GM21717 (cell line): Measurements from ENCODE around the gene CALHM2.
"Not testable (repeated sequence)": the region's sequence is repeated elsewhere in the genome, so short reads cannot be mapped to it uniquely, and the experiment has no call there.

Experiments used
- ATAC-seq: cut with Tn5 transposase; IDR thresholded peaks from one replicate; pipeline ENCODE4 v1.9.1; 2021; ENCODE audit warnings: mild to moderate bottlenecking, moderate library complexity; ENCODE audit not compliant: unreplicated experiment

CALHM2 gene, protein sequence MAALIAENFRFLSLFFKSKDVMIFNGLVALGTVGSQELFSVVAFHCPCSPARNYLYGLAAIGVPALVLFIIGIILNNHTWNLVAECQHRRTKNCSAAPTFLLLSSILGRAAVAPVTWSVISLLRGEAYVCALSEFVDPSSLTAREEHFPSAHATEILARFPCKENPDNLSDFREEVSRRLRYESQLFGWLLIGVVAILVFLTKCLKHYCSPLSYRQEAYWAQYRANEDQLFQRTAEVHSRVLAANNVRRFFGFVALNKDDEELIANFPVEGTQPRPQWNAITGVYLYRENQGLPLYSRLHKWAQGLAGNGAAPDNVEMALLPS

DNA sequence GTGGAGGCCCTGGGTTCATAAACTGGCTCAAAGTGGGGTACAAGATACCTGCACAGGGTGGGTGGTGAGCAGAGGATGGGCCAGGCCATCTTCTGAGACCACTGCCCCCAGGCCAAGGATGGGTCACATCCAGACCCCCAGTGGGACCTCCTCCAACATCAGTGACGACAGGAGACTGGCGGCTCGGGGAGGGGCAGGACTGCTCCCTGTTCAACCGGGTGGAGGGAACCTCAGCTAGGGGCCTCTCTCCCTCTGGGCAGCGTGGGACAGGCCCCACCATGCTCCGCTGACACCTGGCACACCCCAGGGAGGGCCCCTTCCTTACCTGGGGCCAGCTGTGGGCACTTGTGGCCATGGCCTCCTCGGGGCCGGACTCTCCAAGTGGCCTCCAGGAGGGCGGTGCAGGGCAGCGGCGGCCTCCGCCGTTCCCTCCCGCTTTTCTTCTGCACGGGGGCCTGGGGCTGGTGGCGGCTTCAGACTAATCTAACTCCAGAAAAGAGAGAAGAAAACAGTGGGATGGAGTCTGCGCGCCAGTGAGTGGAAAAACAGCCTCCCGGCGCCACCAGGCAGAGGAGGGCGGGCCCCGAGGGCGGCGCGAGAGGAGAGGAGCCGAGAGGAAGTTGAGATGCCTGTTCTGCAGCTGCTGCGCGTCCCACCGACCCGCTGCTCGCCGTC is at the start of gene CALHM2:
Gene CALHM2 (minus strand): TSS at position 540 of the 675 bp plus-strand sequence. CDS start 2,429 bp downstream, outside the sequence.
- peak; percentile 76 for ATAC-seq

DNA sequence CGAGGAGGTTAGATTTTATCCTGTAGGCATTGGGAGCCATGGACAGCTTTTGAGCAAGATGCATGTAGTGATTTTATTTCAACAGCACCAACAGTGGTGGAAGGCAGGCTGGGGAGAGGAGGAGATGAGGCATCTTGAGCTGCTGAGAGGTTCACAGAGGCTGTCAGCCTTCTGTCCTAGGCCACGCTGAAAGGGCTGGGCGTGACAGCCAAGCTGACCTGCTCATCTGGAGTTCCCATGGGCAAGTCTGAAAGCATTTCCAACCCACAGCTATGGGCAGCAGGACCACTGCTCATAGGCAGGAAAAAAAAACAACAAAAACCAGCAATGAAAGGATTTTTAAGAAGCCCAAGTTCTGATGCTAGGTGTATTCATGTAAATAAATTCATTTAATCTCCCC is 49.0 kb upstream of the CALHM2 start:
- ATAC-seq = no peak

DNA sequence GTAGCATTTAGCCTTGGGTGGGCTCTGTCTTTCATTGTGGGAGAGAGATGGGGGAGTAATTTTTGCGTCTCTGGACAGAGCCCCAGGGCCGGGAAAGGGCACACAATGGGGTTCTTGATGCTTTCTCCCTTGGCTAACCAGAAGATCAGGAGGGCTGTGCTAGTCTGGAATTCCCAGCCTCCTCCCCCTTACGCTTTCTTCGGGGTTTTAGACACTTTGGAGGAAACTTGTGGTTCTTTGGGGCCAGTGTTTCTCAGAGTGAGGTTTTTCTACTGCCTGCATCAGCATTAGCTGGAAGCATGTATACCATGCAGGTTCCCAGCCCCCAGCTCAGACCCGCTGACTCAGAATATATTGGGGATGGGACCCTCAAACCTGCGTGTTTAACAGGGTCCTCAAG is 48.3 kb upstream of the CALHM2 start:
- no peak for ATAC-seq

DNA sequence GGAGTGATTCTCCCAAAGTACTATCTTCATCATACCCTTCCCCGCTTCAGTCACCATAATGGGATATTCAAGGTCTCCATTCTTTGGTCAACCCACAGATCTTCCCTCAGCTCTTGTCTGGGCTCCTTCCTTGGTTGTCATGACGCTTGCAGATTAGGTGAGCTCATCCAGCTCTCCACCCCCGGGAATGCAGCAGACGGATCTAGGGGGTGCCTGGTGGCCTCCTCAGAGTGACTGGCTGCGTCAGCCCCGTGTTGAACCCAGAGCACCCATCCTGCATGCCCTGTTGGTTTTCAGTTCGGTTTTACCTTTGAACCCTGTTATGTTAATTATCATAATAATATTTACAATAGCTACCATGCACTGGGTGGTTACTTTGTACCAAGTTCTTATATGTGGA is 47.7 kb upstream of the CALHM2 start:
- ATAC-seq = no peak

DNA sequence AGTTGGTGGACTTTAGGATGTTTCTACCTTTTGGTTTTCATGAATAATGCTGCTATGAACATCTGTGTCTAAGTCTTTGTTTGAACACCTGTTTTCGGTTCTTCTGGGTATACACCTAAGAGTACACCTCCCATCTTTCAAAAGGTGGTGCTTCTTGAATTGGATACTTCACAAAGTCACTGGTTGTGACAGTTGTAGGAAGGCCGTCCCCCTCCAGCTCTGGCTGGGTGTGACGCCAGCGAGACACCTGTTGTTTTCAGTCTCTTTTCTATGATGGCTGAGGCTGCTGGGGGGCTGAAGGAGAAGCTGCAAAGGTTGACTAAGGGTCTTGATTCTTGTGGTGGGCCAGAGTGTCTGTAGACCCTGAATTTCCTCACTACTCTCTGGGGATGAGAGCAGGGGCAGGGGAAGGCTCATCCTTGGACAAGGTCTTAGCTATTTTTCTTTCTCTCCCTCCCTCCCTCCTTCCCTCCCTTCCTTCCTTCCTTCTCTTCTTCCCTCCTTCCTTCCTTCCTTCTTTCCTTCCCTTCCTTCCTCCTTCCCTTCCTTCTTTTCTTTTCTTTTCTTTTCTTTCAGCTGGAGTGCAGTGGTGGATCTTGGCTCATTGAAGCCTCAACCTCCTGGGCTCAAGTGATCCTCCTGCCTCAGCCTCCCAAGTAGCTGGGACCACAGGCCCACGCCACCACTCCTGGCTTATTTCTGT is 46.9 kb upstream of the CALHM2 start:
- no peak for ATAC-seq

DNA sequence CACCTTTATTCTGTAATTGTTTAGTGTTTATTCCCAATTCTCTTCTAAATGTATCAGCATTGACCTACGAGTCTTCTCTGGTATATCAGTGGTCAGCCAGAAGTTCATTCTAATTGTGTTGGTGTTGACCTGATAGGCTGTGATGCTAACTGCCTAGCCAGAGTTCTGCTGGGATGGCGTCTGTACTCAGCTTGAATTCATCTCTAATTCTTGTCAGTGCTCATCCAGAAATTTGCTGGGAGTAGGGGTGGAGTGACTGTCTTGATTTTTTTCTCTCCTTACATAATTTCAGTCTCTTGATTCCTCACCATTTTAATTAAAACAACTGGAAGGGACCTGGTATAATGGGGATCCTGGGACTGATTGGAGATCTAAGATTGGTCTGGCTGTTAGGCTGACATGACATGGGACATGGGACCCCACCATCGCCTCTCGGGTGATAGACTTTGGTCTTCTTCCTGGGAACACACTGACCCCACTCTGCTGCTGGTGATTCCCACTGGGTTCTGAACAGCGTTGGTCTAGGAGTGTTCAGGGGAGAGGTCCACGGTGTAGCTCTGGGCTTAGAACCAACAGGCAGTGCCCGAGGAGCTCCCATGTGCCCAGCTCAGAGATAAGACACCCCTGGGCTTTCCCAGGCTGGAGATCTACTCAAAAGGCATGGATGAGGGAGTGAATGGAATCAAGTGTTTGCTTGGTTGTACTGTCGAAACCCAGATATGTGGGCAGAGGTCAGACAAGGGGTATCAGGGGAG is 45.2 kb upstream of the CALHM2 start:
- ATAC-seq = no peak

DNA sequence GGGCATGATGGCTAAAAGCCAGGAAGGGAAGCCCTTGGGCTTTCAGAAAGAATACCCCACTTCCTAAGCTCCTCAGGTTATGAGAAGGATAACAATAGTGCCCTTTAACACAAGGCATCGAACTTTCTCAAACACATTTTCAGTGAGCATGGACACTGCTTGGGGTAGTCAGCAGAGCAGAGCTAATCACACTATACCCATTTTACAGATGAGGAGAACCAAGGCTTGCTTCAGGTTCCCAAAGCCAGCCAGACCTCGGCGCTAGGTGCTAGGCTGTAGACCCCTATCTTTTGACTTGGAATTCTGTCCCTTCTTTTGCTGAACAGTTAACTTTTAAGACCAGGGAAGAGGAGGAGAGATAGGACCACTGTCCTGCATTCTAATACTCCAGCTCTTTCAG is 43.2 kb upstream of the CALHM2 start:
- no peak for ATAC-seq

DNA sequence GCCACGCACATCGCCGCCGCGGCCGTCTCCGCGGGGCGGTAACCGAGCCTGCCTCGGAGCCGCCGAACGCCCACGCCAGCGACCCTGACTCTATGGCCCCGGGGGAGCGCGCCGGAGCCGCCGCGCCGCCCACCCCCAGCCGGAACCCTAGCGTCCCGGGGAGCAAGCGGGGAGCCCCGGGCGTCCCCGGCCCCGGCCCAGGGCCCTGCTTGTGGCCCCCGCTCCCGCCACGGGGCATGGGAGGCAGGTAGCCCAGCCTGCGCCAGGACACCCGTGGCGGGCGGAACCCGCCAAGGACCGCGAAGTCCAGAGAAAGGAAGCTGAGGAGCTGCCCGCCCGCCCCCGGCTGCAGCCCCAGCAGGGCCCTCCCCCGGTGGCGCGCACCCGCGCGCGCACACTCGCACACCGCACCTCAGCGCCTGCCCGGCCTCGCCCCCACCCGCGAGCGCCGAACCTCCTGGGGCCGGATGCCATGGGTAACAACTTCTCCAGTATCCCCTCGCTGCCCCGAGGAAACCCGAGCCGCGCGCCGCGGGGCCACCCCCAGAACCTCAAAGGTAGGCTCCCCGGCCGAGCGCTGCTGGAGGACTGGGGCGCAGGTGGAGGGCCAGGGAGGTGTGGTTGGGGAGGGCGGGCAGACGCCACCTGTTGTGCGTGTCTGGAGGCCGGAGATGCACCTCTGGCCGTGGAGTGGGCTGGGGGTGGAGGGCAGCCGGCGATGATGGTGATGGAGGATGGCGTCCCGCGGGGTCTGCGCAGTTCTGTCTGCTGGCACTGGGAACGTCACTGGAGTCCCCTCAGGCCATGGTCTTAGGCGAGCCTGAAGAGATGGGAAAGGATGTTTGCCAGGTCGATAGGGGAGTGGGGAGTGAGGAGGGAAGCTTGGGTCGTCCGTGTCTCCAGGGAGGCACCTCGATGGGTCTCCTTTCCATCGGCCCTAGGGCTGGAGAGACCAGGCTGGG is 42.0 kb upstream of the CALHM2 start:
- ATAC-seq = no peak

DNA sequence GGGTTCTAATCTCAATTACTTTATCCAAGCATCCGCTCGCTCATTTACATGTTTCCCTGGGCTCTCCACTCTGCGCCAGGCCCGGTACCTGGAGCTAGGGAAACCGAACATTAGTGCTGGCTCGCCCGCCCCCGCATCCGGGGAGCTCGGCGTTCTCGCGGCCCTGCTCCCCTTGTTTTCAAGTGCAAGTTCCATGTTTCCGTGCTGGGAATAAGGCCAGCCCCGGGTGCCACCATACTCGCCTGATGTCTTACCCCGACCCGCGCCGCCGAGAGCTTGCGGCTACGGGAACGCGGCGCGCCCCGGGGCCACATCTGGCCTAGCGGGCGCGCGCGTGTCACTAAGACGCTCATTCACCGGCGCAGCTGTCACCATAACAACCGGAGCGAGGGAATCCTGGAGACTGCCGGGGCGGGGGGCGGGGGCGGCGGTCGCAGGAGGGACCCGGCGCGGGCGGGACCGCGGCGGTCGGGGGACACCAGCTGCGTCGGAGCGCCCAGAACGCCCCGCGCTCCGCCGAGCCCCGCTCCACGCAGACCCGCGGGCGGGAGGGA is 41.3 kb upstream of the CALHM2 start, which contains the start of gene NEURL1:
Gene NEURL1 (plus strand): TSS at position 344 of the 554 bp plus-strand sequence. CDS start 683 bp downstream, outside the sequence.
- ATAC-seq = no peak

DNA sequence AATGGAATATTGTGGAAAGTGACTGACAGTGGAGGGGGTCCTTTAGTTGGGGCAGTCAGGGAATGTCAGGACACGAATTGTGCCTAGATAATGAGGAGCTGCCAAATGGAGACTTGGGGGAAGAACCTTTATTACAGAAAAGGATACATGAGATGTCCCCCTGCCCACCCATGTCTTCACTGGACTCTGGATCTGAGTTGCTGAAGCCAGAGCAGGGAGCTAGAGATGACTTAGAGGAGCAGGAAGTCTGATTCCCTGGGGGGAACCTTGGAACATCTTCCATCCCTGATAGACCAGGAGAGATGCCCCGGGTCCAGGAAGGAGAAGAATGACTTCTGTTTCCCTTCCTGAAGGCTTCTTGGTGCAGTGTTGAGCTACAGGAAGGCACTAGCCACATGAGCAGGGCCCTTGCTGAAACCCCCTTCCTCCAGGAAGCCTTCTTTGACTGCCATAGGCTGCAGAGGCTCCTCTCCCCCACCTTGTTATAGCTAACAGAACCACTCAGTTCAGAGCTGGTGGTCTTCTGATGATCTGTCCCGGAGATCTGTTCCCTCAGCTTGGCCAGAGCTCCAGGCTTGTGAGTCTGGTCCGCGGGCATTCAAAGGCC is 40.6 kb upstream of the CALHM2 start:
- no peak for ATAC-seq

DNA sequence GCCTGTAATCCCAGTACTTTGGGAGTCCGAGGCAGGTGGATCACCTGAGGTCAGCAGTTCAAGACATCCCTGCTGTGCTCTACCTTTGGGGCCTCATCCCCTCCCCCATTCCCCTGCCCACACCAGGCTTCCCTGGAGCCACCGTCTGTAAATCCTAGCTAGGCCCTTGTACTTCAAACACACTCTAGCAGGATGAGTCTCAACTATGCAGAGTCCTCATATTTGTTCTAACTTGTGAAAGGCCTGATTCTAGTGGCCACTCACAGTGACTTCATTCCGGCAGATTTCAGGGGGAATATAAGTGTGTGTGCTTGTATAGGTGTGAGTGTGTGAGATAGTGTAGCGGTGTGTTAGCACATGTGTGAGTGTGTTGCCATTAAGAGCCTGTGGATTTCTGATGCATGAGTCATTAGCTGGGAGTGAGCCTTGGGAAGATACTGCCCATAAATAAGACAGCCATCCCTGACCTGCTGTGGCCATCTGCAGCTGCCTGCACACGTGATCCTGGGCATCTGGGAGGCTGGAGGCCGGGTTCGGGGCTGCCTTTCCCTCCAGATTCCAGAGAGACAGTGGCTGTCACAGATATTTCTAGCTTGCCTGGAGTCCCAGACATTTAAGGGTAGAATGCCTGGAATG is 39.7 kb upstream of the CALHM2 start:
- ATAC-seq = no peak

DNA sequence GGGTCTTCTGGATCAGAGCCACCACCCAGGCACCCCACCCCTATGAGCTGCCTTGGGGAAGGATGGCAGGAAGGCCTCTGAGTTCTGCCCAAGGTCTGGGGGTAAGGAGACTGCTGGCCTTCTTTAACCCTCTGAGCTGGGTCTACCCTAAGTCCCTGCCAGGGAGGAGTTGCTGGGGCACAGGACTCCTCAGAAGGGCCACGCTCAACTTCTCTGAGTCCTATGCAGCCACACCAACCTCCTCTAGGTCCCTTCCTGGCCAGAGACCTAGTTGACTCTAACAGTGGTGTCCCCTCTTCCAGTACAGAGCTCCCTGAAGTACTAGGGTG is 38.8 kb upstream of the CALHM2 start:
- peak; percentile 16 for ATAC-seq

DNA sequence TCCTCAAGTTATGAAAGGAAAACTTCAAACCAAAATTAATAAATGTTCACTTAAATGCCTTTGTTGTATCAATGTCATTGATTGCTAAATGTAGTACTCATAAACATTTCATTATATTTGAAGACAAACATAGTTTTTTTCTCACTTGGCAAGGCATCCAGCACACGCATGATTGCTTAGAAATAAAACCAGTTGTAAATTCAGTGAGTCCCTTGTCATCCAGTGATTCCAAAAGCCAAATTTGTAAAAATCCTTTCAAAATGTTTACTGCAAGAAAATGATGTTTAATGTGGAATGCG is 35.2 kb upstream of the CALHM2 start:
- ATAC-seq = no peak

DNA sequence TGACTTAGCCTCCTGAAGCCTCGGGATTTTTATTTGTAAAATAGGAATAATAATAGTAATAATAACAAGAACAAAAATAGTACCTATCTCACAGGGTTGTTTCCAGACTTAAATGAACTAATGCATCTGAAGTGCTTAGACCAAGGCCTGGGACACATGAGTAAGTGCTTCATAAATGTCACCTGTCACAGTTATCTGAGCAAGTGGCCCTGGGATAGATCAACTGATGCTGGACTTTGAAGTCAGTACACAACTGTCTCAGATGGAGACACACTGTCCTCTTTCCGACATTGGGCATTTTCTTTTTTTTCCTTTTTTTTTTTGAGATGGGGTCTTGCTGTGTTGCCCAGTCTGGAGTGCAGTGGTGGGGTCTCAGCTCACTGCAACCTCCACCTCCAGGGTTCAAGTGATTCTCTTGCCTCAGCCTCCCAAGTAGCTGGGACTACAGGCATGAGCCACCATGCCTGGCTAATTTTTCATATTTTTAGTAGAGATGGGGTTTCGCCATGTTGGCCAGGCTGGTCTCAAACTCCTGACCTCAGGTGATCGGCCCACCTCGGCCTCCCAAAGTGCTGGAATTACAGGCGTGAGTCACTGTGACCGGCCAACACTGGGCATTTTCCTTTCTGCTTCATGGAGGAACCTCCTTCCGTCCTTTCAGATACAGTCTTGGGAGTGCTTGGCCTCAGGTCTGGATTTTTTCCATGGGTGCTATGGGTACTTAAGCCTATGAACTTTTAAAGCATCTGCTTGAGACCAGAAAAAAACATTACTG is 34.7 kb upstream of the CALHM2 start:
- not testable (repeated sequence) for ATAC-seq

DNA sequence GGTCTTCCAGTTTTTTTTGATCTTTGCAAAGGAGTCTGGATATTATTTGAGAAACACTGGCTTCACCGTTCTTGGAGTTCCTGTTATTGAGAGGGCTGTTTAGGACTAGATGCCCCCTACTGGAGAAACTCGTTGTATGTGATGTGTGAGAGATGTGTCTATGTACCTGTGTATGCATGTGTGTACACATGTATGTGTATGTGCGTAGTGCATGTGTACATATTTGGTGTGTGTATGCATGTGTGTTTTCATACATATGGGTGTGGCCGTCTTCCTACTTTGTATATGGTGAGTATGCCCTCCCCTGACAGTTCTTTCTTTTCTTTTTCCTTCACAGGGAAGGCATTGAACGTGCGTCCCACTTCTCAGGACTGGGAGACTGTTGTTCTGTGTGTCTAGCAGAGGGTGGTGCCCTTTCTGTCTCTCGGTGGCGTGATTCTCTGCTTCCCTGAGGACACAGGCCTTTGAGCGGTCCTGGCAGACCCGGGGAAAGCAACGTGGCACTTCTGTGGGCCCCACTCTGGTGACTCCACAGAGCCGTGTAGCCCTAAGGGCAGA is 29.9 kb upstream of the CALHM2 start:
- ATAC-seq = no peak

DNA sequence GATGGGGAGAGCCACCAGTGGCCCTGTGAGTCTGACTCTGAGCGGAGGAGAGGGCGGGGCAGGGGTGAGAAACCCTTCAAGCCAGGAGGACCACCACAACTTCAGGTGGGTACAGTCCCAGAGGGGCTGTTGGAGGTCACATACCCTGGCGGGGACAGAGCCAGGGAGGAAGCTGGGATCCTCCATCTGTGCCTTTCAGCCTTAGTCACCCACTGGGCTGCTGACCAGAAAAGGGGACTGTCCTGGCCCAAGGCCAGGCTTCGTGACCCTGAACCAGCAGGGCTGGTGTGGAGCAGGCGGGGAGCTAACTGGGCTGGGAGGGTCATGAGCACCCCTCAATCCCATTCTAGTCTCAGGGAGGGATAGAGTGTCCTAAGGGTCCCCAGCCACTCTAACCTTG is 28.4 kb upstream of the CALHM2 start:
- ATAC-seq = no peak

DNA sequence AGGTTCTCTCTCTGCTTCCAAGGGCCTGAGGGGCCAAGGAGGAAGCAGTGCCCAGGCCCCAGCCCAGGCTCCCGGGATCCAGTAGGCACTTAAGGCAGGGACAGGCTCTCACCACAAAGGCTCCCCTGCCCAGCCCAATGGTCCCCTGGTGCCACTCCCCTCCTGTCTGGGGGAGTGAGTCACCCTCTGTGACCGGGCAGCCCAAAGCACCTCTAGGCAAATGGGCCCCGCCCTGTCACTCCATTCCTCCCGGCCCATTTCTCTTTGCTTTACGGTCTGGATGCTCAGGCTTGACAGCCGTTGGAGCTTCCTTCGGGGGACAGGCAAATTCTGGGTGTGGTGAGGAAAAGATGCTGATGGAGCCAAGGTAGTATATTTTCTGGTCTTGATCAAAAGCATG is 27.0 kb upstream of the CALHM2 start, which contains the start of gene CALHM3:
Gene CALHM3 (minus strand): TSS at position 106 of the 400 bp plus-strand sequence. CDS start 208 bp downstream, outside the sequence.
- ATAC-seq = no peak

DNA sequence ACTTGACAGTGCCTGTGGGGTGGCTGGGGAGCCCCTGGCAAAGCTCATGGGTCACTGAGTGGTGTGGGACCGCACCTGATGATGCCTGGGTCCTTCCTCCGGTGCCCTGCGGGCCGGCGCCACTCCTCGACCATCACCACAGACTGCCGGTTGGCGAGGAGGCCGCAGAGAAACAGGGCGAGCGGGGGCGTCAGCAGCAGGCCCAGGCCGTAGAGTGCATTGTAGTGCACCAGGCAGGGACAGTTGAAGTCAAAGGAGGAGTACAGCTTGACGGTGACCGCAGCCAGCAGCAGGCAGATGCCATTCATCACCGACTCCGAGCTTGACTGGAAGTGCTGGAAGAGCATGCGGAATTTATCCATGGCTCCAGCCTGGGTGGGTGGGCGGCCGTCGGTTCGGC is 26.5 kb upstream of the CALHM2 start:
- ATAC-seq = no peak
